Measurements from ENCODE around the gene ZNF683.
"Not testable (repeated sequence)": the region's sequence is repeated elsewhere in the genome, so short reads cannot be mapped to it uniquely, and the experiment has no call there.

The ZNF683 gene

GRCh38 chr1:26389604-26390247, 17.2 kb upstream of the ZNF683 start:
- DNase-seq (ENCODE audit: low read depth, low spot score), result no peak
- TF ChIP-seq CTCF (IDR thresholded peaks at IDR 0.05; ENCODE audit: insufficient read depth, low read length, missing control alignments), result no peak
- no peak overlapping the region for H3K4me3 ChIP-seq (ENCODE audit: low read depth, low read length)
- ChIA-PET CTCF (interaction anchor here (0.7 to 4.5 kb wide), 10 partner anchors 7 to 287 kb away, joined by 3 to 32 read pairs (median 6); no protein-coding TSS in a partner anchor), POLR2A (no interaction called here)

DNA sequence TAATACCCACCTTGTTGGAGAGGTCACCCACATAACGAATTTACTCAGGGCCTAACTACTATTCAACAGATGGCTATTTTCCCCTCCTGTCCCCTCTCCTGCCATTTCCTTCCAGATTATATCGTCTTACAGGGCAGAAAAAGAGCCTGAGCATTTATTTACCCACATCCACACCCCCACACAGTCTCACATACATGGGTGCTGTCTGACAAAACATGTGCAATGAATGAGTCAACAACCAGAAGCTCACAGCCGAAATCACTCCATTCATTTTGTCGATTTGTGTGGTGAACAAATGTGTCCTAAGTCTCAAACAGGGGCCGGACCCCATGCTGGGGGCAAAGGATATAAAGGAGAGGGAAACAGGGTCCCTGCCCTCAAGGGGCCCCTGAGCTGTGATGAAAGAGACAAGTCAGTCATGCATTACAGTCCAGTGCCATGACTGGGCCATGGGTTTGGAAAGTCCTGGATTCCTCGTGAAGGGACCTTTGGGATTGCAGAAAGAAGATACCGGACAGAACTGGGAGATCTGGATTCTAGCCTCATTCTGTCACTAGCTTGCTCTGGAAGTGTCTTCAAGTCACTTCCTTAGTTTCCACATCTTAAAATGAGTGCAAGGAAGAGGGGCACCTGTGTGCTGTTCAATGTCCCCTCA, 16.4 kb upstream of the ZNF683 start:
- no peak for TF ChIP-seq CTCF (IDR thresholded peaks at IDR 0.05; ENCODE audit: insufficient read depth, low read length, missing control alignments)
- CTCF ChIA-PET, result interaction anchor here (0.8 to 4.5 kb wide), 6 partner anchors 10 to 220 kb away, joined by 3 to 23 read pairs (median 6); partner anchors contain the start of gene ZNF593

GRCh38 chr1:26387447-26387846, 14.9 kb upstream of the ZNF683 start:
- H3K4me3 ChIP-seq (ENCODE audit: low read depth, low read length), result no peak overlapping the region
- POLR2A ChIA-PET, result no interaction called here
- CTCF ChIA-PET, result interaction anchor here (1.2 to 4.5 kb wide), 7 partner anchors 13 to 218 kb away, joined by 3 to 23 read pairs (median 6); partner anchors contain the start of gene ZNF593
- DNase-seq (ENCODE audit: low read depth, low spot score), result no peak
- TF ChIP-seq CTCF (IDR thresholded peaks at IDR 0.05; ENCODE audit: insufficient read depth, low read length, missing control alignments), result no peak

More for the DNA sequence above, 16.4 kb upstream of the ZNF683 start:
- H3K4me3 ChIP-seq (ENCODE audit: low read depth, low read length), result no peak overlapping the region
- no peak for DNase-seq (ENCODE audit: low read depth, low spot score)
- POLR2A ChIA-PET, result no interaction called here

- POLR2A ChIA-PET; H3K4me3 ChIP-seq (ENCODE audit: low read depth, low read length); DNase-seq (ENCODE audit: low read depth, low spot score): not testable (repeated sequence)
- CTCF ChIA-PET, result interaction anchor here (1.6 to 2.8 kb wide), 2 partner anchors 21 to 31 kb away, joined by 3 to 9 read pairs; no protein-coding TSS in a partner anchor
Measured at GRCh38 chr1:26385063-26385462, 12.5 kb upstream of the ZNF683 start.

DNA sequence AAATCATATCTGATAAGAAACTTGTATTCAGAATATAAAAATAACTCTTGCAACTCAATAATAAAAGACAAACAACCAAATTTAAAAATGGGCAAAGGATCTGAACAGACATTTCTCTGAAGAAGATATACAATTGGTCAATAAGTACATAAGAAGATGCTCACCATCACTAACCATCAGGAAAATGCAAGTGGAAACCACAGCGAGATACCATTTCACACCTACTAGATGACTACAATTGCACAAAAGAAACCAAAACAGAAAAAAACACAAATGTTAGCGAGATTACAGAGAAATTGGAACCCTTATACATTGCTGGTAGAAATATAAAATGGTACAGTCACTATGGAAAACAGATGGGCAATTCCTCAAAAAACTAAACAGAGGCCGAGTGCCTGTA, 11.5 kb upstream of the ZNF683 start:
- ChIA-PET POLR2A (no interaction called here), CTCF (no interaction called here)
- no peak for TF ChIP-seq CTCF (IDR thresholded peaks at IDR 0.05; ENCODE audit: insufficient read depth, low read length, missing control alignments)
- no peak for DNase-seq (ENCODE audit: low read depth, low spot score)
- no peak overlapping the region for H3K4me3 ChIP-seq (ENCODE audit: low read depth, low read length)

- no peak for DNase-seq (ENCODE audit: low read depth, low spot score)
- POLR2A ChIA-PET, result interaction anchor here (0.8 to 1.4 kb wide), 2 partner anchors 100 to 102 kb away, joined by 3 to 6 read pairs; partner anchors contain the start of gene SH3BGRL3
- CTCF ChIA-PET, result interaction anchor here (0.9 to 9.7 kb wide), 7 partner anchors 10 to 209 kb away, joined by 3 to 203 read pairs (median 6); partner anchors contain the start of gene ZNF593
Measured at GRCh38 chr1:26378879-26379251, 6.3 kb upstream of the ZNF683 start.

More at GRCh38 chr1:26378879-26379251, 6.3 kb upstream of the ZNF683 start:
- TF ChIP-seq CTCF (IDR thresholded peaks at IDR 0.05; ENCODE audit: insufficient read depth, low read length, missing control alignments), result no peak
- no peak overlapping the region for H3K4me3 ChIP-seq (ENCODE audit: low read depth, low read length)

All from AG04449 (cell line).